ENCODE data around the gene ADORA2A.
"Not testable (repeated sequence)": the region's sequence is repeated elsewhere in the genome, so short reads cannot be mapped to it uniquely, and the experiment has no call there.

Gene ADORA2A

DNA sequence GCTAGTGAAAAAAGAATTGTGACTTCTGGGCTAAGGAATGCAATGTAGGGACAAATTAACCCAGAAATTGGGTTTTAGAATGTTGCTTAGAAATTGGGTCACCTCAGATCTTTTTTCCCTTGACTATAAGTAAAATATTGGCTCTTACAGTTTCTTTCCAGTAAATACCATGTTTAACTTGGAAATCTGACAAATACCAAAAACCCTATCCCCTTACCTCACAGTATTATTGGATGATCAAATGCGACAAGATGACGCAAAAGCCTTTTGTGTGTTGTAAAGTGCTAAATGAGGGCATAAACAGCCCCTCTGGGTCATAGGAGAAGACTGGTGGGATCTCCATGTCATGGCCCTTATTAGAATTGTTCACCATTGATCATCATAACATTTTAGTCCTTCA is 61.6 kb downstream of the ADORA2A start:
- no peak for DNase-seq (ENCODE audit: low spot score)

DNA sequence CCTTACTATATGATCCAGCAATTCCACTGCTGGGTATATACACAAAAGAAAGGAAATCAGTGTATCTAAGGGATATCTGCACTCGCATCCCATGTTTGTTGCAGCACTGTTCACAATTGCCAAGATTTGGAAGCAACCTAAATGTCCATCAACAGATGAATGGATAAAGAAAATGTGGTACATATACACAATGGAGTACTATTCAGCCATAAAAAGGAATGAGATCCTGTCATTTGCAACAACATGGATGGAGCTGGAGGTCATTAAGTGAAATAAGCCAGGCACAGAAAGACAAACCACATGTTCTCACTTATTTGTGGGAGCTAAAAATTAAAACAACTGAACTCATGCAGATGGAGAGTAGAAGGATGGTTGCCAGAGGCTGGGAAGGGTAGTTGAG is 62.0 kb downstream of the ADORA2A start:
- not testable (repeated sequence) for DNase-seq (ENCODE audit: low spot score)
